SK-N-SH (cell line): ENCODE measurements around the gene DNAH10.

Experiments
- CTCF ChIP-seq: fragments of 200-600 bp; sonication (generic); IDR thresholded peaks from 2 replicates; pipeline ENCODE4 v1.6.1; 2017; ENCODE audit warnings: antibody characterized with exemption, mild to moderate bottlenecking, moderate library complexity
- POLR2AphosphoS5 ChIP-seq: IDR thresholded peaks from 2 replicates; pipeline ENCODE4 v1.6.1; 2012; ENCODE audit warnings: low read depth, low read length

- TF ChIP-seq POLR2AphosphoS5: no peak
- TF ChIP-seq CTCF: no peak
Measured at GRCh38 chr12:123828854-123829547, 66.9 kb downstream of the DNAH10 start.
